ENCODE results near the gene ACTN3. TPM values are rescaled to one million over a fixed set of nuclear protein-coding genes. Genes with fewer than 3 reads are reported as not detected.

Gene ACTN3
- total RNA-seq, 1 experiment from 2014 or later: 18.5 TPM

- TF ChIP-seq AR (CRISPR knock-in tag; IDR thresholded peaks at IDR 0.05): no peak
- no peak for TF ChIP-seq ZNF532 (CRISPR knock-in tag; IDR thresholded peaks at IDR 0.05; ENCODE audit: borderline replicate concordance)
- TF ChIP-seq OVOL2 (CRISPR knock-in tag; IDR thresholded peaks at IDR 0.05; ENCODE audit: borderline replicate concordance): no peak
- TF ChIP-seq ATF3 (CRISPR knock-in tag; conservative IDR thresholded peaks at IDR 0.05): no peak
- no peak for TF ChIP-seq ZNF512 (CRISPR knock-in tag; IDR thresholded peaks at IDR 0.05; ENCODE audit: borderline replicate concordance)
- TF ChIP-seq ZNF396 (CRISPR knock-in tag; IDR thresholded peaks at IDR 0.05; ENCODE audit: borderline replicate concordance): no peak
- TF ChIP-seq ZNF317 (CRISPR knock-in tag; IDR thresholded peaks at IDR 0.05; ENCODE audit: borderline replicate concordance, low read depth): peak; percentile 86
- TF ChIP-seq PRDM15 (CRISPR knock-in tag; IDR thresholded peaks at IDR 0.05): no peak
Measured at GRCh38 chr11:66592457-66593302, 46.0 kb downstream of the ACTN3 start, which contains the start of the genes CCDC87 and CCS (continued).

GRCh38 chr11:66593303-66593635 is 46.6 kb downstream of the ACTN3 start:
- POLR2A ChIA-PET: interaction anchor here (0.5 to 1.5 kb wide), 4 partner anchors 45 to 127 kb away, joined by 3 to 11 read pairs (median 8); partner anchors contain the start of genes ACTN3, RBM4, RBM4B and ZDHHC24

More at GRCh38 chr11:66593303-66593635, 46.6 kb downstream of the ACTN3 start:
- ATAC-seq (no peak; the same call in 1 of the 2 replicates), DNase-seq (ENCODE audit: low spot score) (no peak)
- H3K4me1 Mint-ChIP-seq: peaks cover 11% of the 10 kb centered on the region
- H3K4me3 Mint-ChIP-seq: peak overlapping the region; percentile 97
- peaks cover 23% of the 10 kb centered on the region for H3K9me3 Mint-ChIP-seq
- peaks cover 15% of the 10 kb centered on the region for H3K36me3 Mint-ChIP-seq
- peaks cover 39% of the 10 kb centered on the region for H3K27me3 Mint-ChIP-seq (ENCODE audit: low read depth)
- H3K27ac Mint-ChIP-seq: peak overlapping the region; percentile 99
- CTCF ChIA-PET: interaction anchor here (0.8 to 1.8 kb wide), 16 partner anchors 10 to 322 kb away, joined by 3 to 23 read pairs (median 6); partner anchors contain the start of genes ACTN3, CTSF, DPP3 and RBM4
- TF ChIP-seq CREB1 (CRISPR knock-in tag; IDR thresholded peaks at IDR 0.05) (peak; percentile 20; the same call in 1 of the 2 replicates), CBFB (CRISPR knock-in tag; IDR thresholded peaks at IDR 0.05; ENCODE audit: low read depth) (0 out of 2 replicates have a peak, but pooled peaks have one; percentile 21), MLX (CRISPR knock-in tag; IDR thresholded peaks at IDR 0.05) (no peak; the same call in 1 of the 2 replicates), USF1 (CRISPR knock-in tag; IDR thresholded peaks at IDR 0.05) (peak; percentile 4; the same call in 1 of the 2 replicates)
